ENCODE measurements around the gene ALG1.
"Not testable (repeated sequence)": the region's sequence is repeated elsewhere in the genome, so short reads cannot be mapped to it uniquely, and the experiment has no call there.

Gene ALG1

GRCh38 chr16:5073771-5074170 lies 2.1 kb downstream of the ALG1 start:
- DNase-seq (ENCODE audit: low read depth), result not testable (repeated sequence)

- no peak for DNase-seq (ENCODE audit: low read depth)
Observed at GRCh38 chr16:5075637-5076036, 4.0 kb downstream of the ALG1 start.

- DNase-seq (ENCODE audit: low read depth), result no peak
Observed at GRCh38 chr16:5077304-5077703, 5.7 kb downstream of the ALG1 start.

- DNase-seq (ENCODE audit: low read depth), result no peak
Observed at GRCh38 chr16:5078626-5079025, 7.0 kb downstream of the ALG1 start.

GRCh38 chr16:5080461-5080860 lies 8.8 kb downstream of the ALG1 start:
- DNase-seq (ENCODE audit: low read depth), result not testable (repeated sequence)

GRCh38 chr16:5080996-5081395 lies 9.4 kb downstream of the ALG1 start:
- not testable (repeated sequence) for DNase-seq (ENCODE audit: low read depth)

- DNase-seq (ENCODE audit: low read depth), result not testable (repeated sequence)
Observed at GRCh38 chr16:5083646-5084045, 12.0 kb downstream of the ALG1 start.

GRCh38 chr16:5084099-5084731 lies 12.6 kb downstream of the ALG1 start:
- not testable (repeated sequence) for DNase-seq (ENCODE audit: low read depth)

- DNase-seq (ENCODE audit: low read depth), result peak; percentile 58
Observed at GRCh38 chr16:5084802-5085201, 13.2 kb downstream of the ALG1 start.

GRCh38 chr16:5085716-5086115 lies 14.1 kb downstream of the ALG1 start:
- not testable (repeated sequence) for DNase-seq (ENCODE audit: low read depth)

GRCh38 chr16:5088086-5088790 lies 16.6 kb downstream of the ALG1 start:
- not testable (repeated sequence) for DNase-seq (ENCODE audit: low read depth)

GRCh38 chr16:5088936-5089335 lies 17.3 kb downstream of the ALG1 start:
- DNase-seq (ENCODE audit: low read depth), result not testable (repeated sequence)

GRCh38 chr16:5089911-5090555 lies 18.4 kb downstream of the ALG1 start:
- DNase-seq (ENCODE audit: low read depth), result not testable (repeated sequence)

- DNase-seq (ENCODE audit: low read depth), result not testable (repeated sequence)
Observed at GRCh38 chr16:5090592-5090991, 18.9 kb downstream of the ALG1 start.

GRCh38 chr16:5093081-5093480 lies 21.4 kb downstream of the ALG1 start:
- not testable (repeated sequence) for DNase-seq (ENCODE audit: low read depth)

GRCh38 chr16:5093746-5094145 lies 22.1 kb downstream of the ALG1 start:
- DNase-seq (ENCODE audit: low read depth), result not testable (repeated sequence)

- not testable (repeated sequence) for DNase-seq (ENCODE audit: low read depth)
Observed at GRCh38 chr16:5095145-5095830, 23.6 kb downstream of the ALG1 start.

- not testable (repeated sequence) for DNase-seq (ENCODE audit: low read depth)
Observed at GRCh38 chr16:5096437-5097060, 24.9 kb downstream of the ALG1 start.

- peak; percentile 52 for DNase-seq (ENCODE audit: low read depth)
Observed at GRCh38 chr16:5097061-5097469, 25.4 kb downstream of the ALG1 start.

GRCh38 chr16:5097470-5098220 lies 26.0 kb downstream of the ALG1 start, which contains the start of gene EEF2KMT:
Gene EEF2KMT, minus strand, starts transcription at chr16:5097795. Its CDS starts 56 bp downstream, at chr16:5097739.
- peak; percentile 98 for DNase-seq (ENCODE audit: low read depth)

Data from ELR (cell line).